RPMI8226 (cell line): ENCODE results near the gene DUXB.

Experiments
- DNase-seq: peaks from one replicate; pipeline ENCODE4 v3.0.0-alpha.2; 2015

DUXB gene

GRCh38 chr16:75701361-75701760 is at the start of gene DUXB:
TSS of gene DUXB (minus strand) at chr16:75701461. CDS start at chr16:75701418, 43 bp downstream.
- no peak for DNase-seq

GRCh38 chr16:75750528-75750927 is 49.3 kb upstream of the DUXB start:
- no peak for DNase-seq

GRCh38 chr16:75746359-75746758 is 45.1 kb upstream of the DUXB start:
- no peak for DNase-seq

GRCh38 chr16:75745823-75746222 is 44.6 kb upstream of the DUXB start:
- DNase-seq = no peak

GRCh38 chr16:75745242-75745641 is 44.0 kb upstream of the DUXB start:
- DNase-seq = no peak

- peak; percentile 15 for DNase-seq
Observed at GRCh38 chr16:75742424-75743047, 41.3 kb upstream of the DUXB start.

GRCh38 chr16:75733305-75734211 is 32.3 kb upstream of the DUXB start:
- DNase-seq = no peak

GRCh38 chr16:75732871-75733270 is 31.6 kb upstream of the DUXB start:
- no peak for DNase-seq

GRCh38 chr16:75727221-75727620 is 26.0 kb upstream of the DUXB start:
- DNase-seq = no peak

GRCh38 chr16:75726390-75726789 is 25.1 kb upstream of the DUXB start, which contains the start of gene CPHXL:
TSS of gene CPHXL (minus strand) at chr16:75726490. CDS start at chr16:75726442, 48 bp downstream.
- DNase-seq = no peak

GRCh38 chr16:75718452-75718851 is 17.2 kb upstream of the DUXB start:
- no peak for DNase-seq

- no peak for DNase-seq
Observed at GRCh38 chr16:75714661-75715060, 13.4 kb upstream of the DUXB start.

GRCh38 chr16:75710344-75710743 is 9.1 kb upstream of the DUXB start:
- DNase-seq = no peak

- DNase-seq = no peak
Observed at GRCh38 chr16:75703306-75703705, 2.0 kb upstream of the DUXB start.

GRCh38 chr16:75702242-75702641 is 981 bp upstream of the DUXB start:
- no peak for DNase-seq

- no peak for DNase-seq
Observed at GRCh38 chr16:75697571-75697970, 3.7 kb downstream of the DUXB start.

GRCh38 chr16:75695708-75696107 is 5.6 kb downstream of the DUXB start:
- DNase-seq = peak; percentile 33

GRCh38 chr16:75687361-75687760 is 13.9 kb downstream of the DUXB start:
- no peak for DNase-seq

- DNase-seq = no peak
Observed at GRCh38 chr16:75682308-75682707, 19.0 kb downstream of the DUXB start.

GRCh38 chr16:75679366-75679765 is 21.9 kb downstream of the DUXB start:
- DNase-seq = no peak

GRCh38 chr16:75676909-75677308 is 24.4 kb downstream of the DUXB start, which contains the start of gene CPHXL2:
TSS of gene CPHXL2 (minus strand) at chr16:75677009. CDS start at chr16:75676999, 10 bp downstream.
- no peak for DNase-seq

GRCh38 chr16:75667503-75667902 is 33.8 kb downstream of the DUXB start:
- no peak for DNase-seq

- no peak for DNase-seq
Observed at GRCh38 chr16:75660726-75661302, 40.4 kb downstream of the DUXB start.

GRCh38 chr16:75660321-75660720 is 40.9 kb downstream of the DUXB start:
- no peak for DNase-seq
